ENCODE data around the gene ABCD4.
"Not testable (repeated sequence)": the region's sequence is repeated elsewhere in the genome, so short reads cannot be mapped to it uniquely, and the experiment has no call there.

Gene ABCD4

DNA sequence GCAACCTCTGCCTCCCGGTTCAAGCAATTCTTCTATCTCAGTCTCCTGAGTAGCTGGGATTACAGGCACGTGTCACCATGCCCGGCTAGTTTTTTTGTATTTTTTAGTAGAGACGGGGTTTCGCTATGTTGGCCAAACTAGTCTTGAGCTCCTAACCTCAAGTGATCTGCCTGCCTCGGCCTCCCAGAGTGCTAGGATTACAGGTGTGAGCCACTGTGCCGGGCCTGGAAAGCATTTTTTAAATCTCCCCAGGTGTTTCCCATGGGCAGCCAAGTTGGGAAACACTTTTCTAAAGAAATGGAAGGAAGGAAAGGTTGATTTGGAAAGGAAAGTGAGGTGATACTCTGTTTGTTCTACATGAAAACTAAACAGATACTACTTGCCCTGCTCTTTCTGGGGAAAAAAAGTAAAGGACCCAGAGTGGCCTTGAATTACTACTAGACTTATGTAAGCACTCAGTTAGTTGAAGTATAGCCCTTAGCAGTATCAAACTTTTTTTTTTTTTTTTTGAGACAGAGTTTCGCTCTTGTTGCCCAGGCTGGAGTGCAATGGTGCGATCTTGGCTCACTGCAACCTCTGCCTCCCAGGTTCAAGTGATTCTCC lies 27.3 kb upstream of the ABCD4 start:
- not testable (repeated sequence) for H3K79me1 ChIP-seq (ENCODE audit: low read length); H3K27ac ChIP-seq (ENCODE audit: low read depth, low read length); H2BK15ac ChIP-seq (replicated peaks; ENCODE audit: low read depth); H2AK5ac ChIP-seq (ENCODE audit: low read length); H3K4me3 ChIP-seq (ENCODE audit: low read length); H4K5ac ChIP-seq (ENCODE audit: low read length); H3K36me3 ChIP-seq (ENCODE audit: control insufficient read depth, insufficient read depth, low read length); H3K9ac ChIP-seq (ENCODE audit: low read length); H3K27me3 ChIP-seq (ENCODE audit: insufficient read depth, low read length, poor library complexity); H3K79me2 ChIP-seq (ENCODE audit: control insufficient read depth, insufficient read depth, low read length); H3K4me2 ChIP-seq (ENCODE audit: low read length); H2BK120ac ChIP-seq (ENCODE audit: low read depth, low read length); H2BK5ac ChIP-seq (ENCODE audit: low read length); DNase-seq; H3K23ac ChIP-seq (ENCODE audit: low read length)
- H3K18ac ChIP-seq (ENCODE audit: low read length): peak overlapping the region; percentile 45
- H3K4ac ChIP-seq (ENCODE audit: low read depth, low read length): peak overlapping the region; percentile 62
- WGBS (ENCODE audit: extremely low coverage, insufficient coverage, low lambda C conversion rate): no CpG with 5 or more reads among the region's 9 CpGs
- peaks cover 15% of the 10 kb centered on the region for H3K4me1 ChIP-seq (ENCODE audit: control insufficient read depth, low read depth, low read length)
- peak overlapping the region; percentile 43 for H4K8ac ChIP-seq (ENCODE audit: low read depth, low read length)
- peak overlapping the region; percentile 9 for H3K56ac ChIP-seq (ENCODE audit: low read length)

DNA sequence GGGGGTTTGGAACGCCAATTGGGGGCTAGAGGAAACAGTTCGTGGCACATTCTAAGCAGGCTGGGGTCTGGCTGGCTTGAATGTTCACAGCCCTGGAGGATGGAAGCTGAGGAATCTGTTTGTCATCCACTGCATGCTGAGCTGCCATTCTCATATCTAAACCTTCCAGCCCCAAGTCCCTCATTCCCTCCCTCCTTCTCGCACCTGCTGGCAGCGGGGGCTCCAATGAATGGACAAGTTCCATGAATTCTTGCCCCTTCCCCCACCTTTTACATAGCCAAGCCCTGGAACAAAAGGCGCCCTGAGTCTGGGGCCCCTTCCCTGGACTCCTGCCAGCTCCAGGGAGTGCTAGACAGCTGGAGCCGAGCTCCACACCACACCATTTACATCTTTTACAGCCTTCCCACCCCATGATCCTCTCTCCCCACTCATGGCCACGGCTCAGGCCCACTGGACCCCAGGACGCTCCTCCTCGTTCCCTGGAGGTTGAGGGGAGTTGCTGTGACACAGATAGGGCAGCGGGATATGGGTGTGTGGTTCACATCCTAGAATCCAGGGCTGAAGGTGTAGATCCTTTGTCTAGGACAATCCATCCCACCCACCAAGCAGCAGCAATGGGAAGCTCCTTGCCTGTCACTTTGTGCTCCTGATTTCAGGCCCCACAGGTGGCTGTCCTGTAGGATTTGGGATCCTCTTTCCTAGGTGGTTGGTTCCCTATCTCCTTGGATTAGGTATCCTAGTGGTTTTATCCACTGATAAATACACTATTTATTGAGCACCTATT lies 23.8 kb upstream of the ABCD4 start:
- no peak overlapping the region for H2BK15ac ChIP-seq (replicated peaks; ENCODE audit: low read depth)
- H3K4me3 ChIP-seq (ENCODE audit: low read length): no peak overlapping the region
- H3K4ac ChIP-seq (ENCODE audit: low read depth, low read length): peak overlapping the region; percentile 100
- H2BK5ac ChIP-seq (ENCODE audit: low read length): peak overlapping the region; percentile 98
- H4K8ac ChIP-seq (ENCODE audit: low read depth, low read length): peak overlapping the region; percentile 41
- peak overlapping the region; percentile 100 for H2BK120ac ChIP-seq (ENCODE audit: low read depth, low read length)
- H3K23ac ChIP-seq (ENCODE audit: low read length): no peak overlapping the region
- H3K36me3 ChIP-seq (ENCODE audit: control insufficient read depth, insufficient read depth, low read length): no peaks in the 10 kb centered on the region
- WGBS (ENCODE audit: extremely low coverage, insufficient coverage, low lambda C conversion rate): no CpG with 5 or more reads among the region's 10 CpGs
- peak overlapping the region; percentile 97 for H3K18ac ChIP-seq (ENCODE audit: low read length)
- peak overlapping the region; percentile 55 for H3K9ac ChIP-seq (ENCODE audit: low read length)
- peaks cover 2% of the 10 kb centered on the region for H3K79me1 ChIP-seq (ENCODE audit: low read length)
- H3K79me2 ChIP-seq (ENCODE audit: control insufficient read depth, insufficient read depth, low read length): no peaks in the 10 kb centered on the region
- no peaks in the 10 kb centered on the region for H3K27me3 ChIP-seq (ENCODE audit: insufficient read depth, low read length, poor library complexity)
- H4K5ac ChIP-seq (ENCODE audit: low read length): peak overlapping the region; percentile 43
- peaks cover 14% of the 10 kb centered on the region for H3K4me1 ChIP-seq (ENCODE audit: control insufficient read depth, low read depth, low read length)
- DNase-seq: peak; percentile 100
- H3K56ac ChIP-seq (ENCODE audit: low read length): peak overlapping the region; percentile 95
- no peak overlapping the region for H3K4me2 ChIP-seq (ENCODE audit: low read length)
- peak overlapping the region; percentile 11 for H2AK5ac ChIP-seq (ENCODE audit: low read length)
- H3K27ac ChIP-seq (ENCODE audit: low read depth, low read length): peak overlapping the region; percentile 96

DNA sequence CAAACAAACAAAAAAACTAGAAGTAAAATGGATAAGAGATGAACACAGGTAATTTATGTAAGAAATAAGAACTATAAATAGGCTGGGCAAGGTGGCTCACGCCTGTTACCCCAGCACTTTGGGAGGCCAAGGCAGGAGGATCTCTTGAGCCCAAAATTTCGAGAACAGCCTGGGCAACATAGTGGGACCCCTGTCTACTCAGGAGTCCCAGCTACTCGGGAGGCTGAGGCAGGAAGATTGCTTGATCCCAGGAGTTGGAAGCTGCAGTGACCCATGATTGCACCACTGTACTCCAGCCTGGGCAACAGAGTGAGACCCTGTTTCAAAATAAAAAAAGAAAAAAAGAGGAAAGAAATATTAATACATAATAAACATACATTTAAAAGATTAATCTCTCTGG lies 22.7 kb upstream of the ABCD4 start:
- DNase-seq: no peak
- Histone ChIP-seq H4K8ac (ENCODE audit: low read depth, low read length) (no peak overlapping the region), H3K23ac (ENCODE audit: low read length) (no peak overlapping the region), H2AK5ac (ENCODE audit: low read length) (no peak overlapping the region), H3K56ac (ENCODE audit: low read length) (peak overlapping the region; percentile 79), H2BK120ac (ENCODE audit: low read depth, low read length) (peak overlapping the region; percentile 100), H3K36me3 (ENCODE audit: control insufficient read depth, insufficient read depth, low read length) (no peaks in the 10 kb centered on the region), H3K27me3 (ENCODE audit: insufficient read depth, low read length, poor library complexity) (no peaks in the 10 kb centered on the region), H3K4me3 (ENCODE audit: low read length) (no peak overlapping the region), H3K4me1 (ENCODE audit: control insufficient read depth, low read depth, low read length) (peaks cover 14% of the 10 kb centered on the region), H2BK5ac (ENCODE audit: low read length) (peak overlapping the region; percentile 99), H3K9ac (ENCODE audit: low read length) (peak overlapping the region; percentile 55), H3K18ac (ENCODE audit: low read length) (peak overlapping the region; percentile 97), H3K79me2 (ENCODE audit: control insufficient read depth, insufficient read depth, low read length) (no peaks in the 10 kb centered on the region), H3K79me1 (ENCODE audit: low read length) (peaks cover 2% of the 10 kb centered on the region), H3K4ac (ENCODE audit: low read depth, low read length) (peak overlapping the region; percentile 100), H3K4me2 (ENCODE audit: low read length) (no peak overlapping the region), H4K5ac (ENCODE audit: low read length) (no peak overlapping the region), H2BK15ac (replicated peaks; ENCODE audit: low read depth) (no peak overlapping the region), H3K27ac (ENCODE audit: low read depth, low read length) (peak overlapping the region; percentile 96)
- no CpG with 5 or more reads among the region's 3 CpGs for WGBS (ENCODE audit: extremely low coverage, insufficient coverage, low lambda C conversion rate)

DNA sequence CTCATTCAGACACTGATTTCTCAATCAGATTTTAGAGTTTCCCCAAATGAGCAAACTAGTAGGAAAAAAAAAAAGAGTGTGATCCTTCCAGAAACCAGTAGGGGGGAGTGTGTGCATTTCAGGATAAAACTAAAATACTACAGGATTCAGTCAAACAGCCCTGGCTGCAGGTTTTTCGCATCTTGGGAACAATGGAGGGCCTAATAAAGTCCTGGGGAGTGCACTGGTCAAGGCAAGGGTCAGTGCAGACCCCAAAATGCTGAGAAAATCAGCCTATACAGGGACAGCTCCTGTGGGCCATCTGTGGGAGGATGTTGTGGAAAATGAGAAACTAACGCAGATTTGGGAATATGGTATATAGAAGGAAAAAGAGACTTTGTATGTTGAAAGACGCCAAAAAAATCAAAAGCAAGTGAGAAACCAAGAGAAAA lies 22.2 kb upstream of the ABCD4 start:
- DNase-seq: peak; percentile 82
- H4K5ac ChIP-seq (ENCODE audit: low read length): peak overlapping the region; percentile 95
- no peaks in the 10 kb centered on the region for H3K79me2 ChIP-seq (ENCODE audit: control insufficient read depth, insufficient read depth, low read length)
- H3K56ac ChIP-seq (ENCODE audit: low read length): peak overlapping the region; percentile 90
- no peak overlapping the region for H3K23ac ChIP-seq (ENCODE audit: low read length)
- H2AK5ac ChIP-seq (ENCODE audit: low read length): peak overlapping the region; percentile 98
- H3K4ac ChIP-seq (ENCODE audit: low read depth, low read length): peak overlapping the region; percentile 97
- peaks cover 2% of the 10 kb centered on the region for H3K79me1 ChIP-seq (ENCODE audit: low read length)
- H4K8ac ChIP-seq (ENCODE audit: low read depth, low read length): no peak overlapping the region
- peak overlapping the region; percentile 73 for H3K9ac ChIP-seq (ENCODE audit: low read length)
- H3K27ac ChIP-seq (ENCODE audit: low read depth, low read length): peak overlapping the region; percentile 88
- H3K36me3 ChIP-seq (ENCODE audit: control insufficient read depth, insufficient read depth, low read length): no peaks in the 10 kb centered on the region
- H3K4me3 ChIP-seq (ENCODE audit: low read length): no peak overlapping the region
- WGBS (ENCODE audit: extremely low coverage, insufficient coverage, low lambda C conversion rate): no CpG with 5 or more reads among the region's 3 CpGs
- no peak overlapping the region for H2BK15ac ChIP-seq (replicated peaks; ENCODE audit: low read depth)
- no peak overlapping the region for H3K4me2 ChIP-seq (ENCODE audit: low read length)
- peak overlapping the region; percentile 94 for H2BK120ac ChIP-seq (ENCODE audit: low read depth, low read length)
- H2BK5ac ChIP-seq (ENCODE audit: low read length): peak overlapping the region; percentile 100
- peak overlapping the region; percentile 94 for H3K18ac ChIP-seq (ENCODE audit: low read length)
- H3K4me1 ChIP-seq (ENCODE audit: control insufficient read depth, low read depth, low read length): peaks cover 14% of the 10 kb centered on the region
- H3K27me3 ChIP-seq (ENCODE audit: insufficient read depth, low read length, poor library complexity): no peaks in the 10 kb centered on the region

DNA sequence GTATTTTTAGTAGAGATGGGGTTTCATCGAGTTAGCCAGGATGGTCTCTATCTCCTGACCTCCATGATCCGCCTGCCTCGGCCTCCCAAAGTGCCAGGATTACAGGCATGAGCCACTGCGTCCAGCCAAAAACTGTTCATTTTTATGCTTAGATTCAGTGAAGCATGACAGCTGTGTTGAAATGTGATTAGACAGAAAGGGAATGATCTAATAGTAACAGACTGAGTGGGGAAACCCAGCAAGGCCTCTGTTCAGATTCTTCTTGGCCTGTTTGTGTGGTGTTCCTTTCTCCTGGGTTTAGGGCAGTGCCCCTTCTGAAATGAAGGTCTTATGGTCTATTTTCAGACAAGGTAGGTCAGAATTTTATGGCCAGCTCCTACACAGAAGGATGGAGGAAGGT lies 11.8 kb upstream of the ABCD4 start:
- H4K5ac ChIP-seq (ENCODE audit: low read length): no peak overlapping the region
- WGBS (ENCODE audit: extremely low coverage, insufficient coverage, low lambda C conversion rate): no CpG with 5 or more reads among the region's 4 CpGs
- no peaks in the 10 kb centered on the region for H3K27me3 ChIP-seq (ENCODE audit: insufficient read depth, low read length, poor library complexity)
- DNase-seq: no peak
- H4K8ac ChIP-seq (ENCODE audit: low read depth, low read length): no peak overlapping the region
- no peak overlapping the region for H3K23ac ChIP-seq (ENCODE audit: low read length)
- H2BK15ac ChIP-seq (replicated peaks; ENCODE audit: low read depth): no peak overlapping the region
- H3K36me3 ChIP-seq (ENCODE audit: control insufficient read depth, insufficient read depth, low read length): no peaks in the 10 kb centered on the region
- no peaks in the 10 kb centered on the region for H3K79me2 ChIP-seq (ENCODE audit: control insufficient read depth, insufficient read depth, low read length)
- H3K56ac ChIP-seq (ENCODE audit: low read length): no peak overlapping the region
- H3K18ac ChIP-seq (ENCODE audit: low read length): no peak overlapping the region
- no peak overlapping the region for H3K4ac ChIP-seq (ENCODE audit: low read depth, low read length)
- H2BK5ac ChIP-seq (ENCODE audit: low read length): no peak overlapping the region
- no peaks in the 10 kb centered on the region for H3K4me1 ChIP-seq (ENCODE audit: control insufficient read depth, low read depth, low read length)
- H2AK5ac ChIP-seq (ENCODE audit: low read length): no peak overlapping the region
- no peaks in the 10 kb centered on the region for H3K79me1 ChIP-seq (ENCODE audit: low read length)
- no peak overlapping the region for H3K27ac ChIP-seq (ENCODE audit: low read depth, low read length)
- H3K9ac ChIP-seq (ENCODE audit: low read length): no peak overlapping the region
- H3K4me2 ChIP-seq (ENCODE audit: low read length): no peak overlapping the region
- H2BK120ac ChIP-seq (ENCODE audit: low read depth, low read length): no peak overlapping the region
- no peak overlapping the region for H3K4me3 ChIP-seq (ENCODE audit: low read length)

Data from mesendoderm (in vitro differentiated cells).